SU-DHL-6 (cell line): ENCODE data around the gene ZNF862.

Experiments
- H2AFZ ChIP-seq: fragments of 200-600 bp; sonication (generic); 2 replicates; pipeline ENCODE4 v1.6.1; 2014; ENCODE audit warnings: low read depth, mild to moderate bottlenecking, moderate library complexity, mixed read lengths, antibody characterized with exemption, low read length; ENCODE audit not compliant: severe bottlenecking
- H3F3A ChIP-seq: fragments of 200-600 bp; shearing (Covaris generic); 2 replicates; pipeline ENCODE4 v1.6.0; 2016; ENCODE audit warnings: antibody characterized with exemption, mild to moderate bottlenecking; ENCODE audit not compliant: insufficient read depth
- H3K27ac ChIP-seq: fragments of 200-600 bp; sonication (generic); 2 replicates; pipeline ENCODE4 v1.5.1; 2016; ENCODE audit warnings: low read depth, mild to moderate bottlenecking, low read length, moderate library complexity, mixed read lengths
- H3K27me3 ChIP-seq: fragments of 200-600 bp; sonication (generic), shearing (Covaris generic); 2 replicates; pipeline ENCODE4 v1.6.0; 2014; ENCODE audit warnings: mild to moderate bottlenecking, low read length
- H3K36me3 ChIP-seq: fragments of 200-600 bp; sonication (generic); 2 replicates; pipeline ENCODE4 v1.6.1; 2014; ENCODE audit warnings: mild to moderate bottlenecking, low read length, mixed read lengths
- H3K4me2 ChIP-seq: fragments of 300-600, 200-600 bp; shearing (Covaris generic), sonication (generic); 2 replicates; pipeline ENCODE4 v1.6.0; 2014; ENCODE audit warnings: low read length, low read depth, mild to moderate bottlenecking; ENCODE audit not compliant: poor library complexity, severe bottlenecking
- H3K4me3 ChIP-seq: fragments of 200-600 bp; sonication (generic); 2 replicates; pipeline ENCODE4 v1.5.1; 2014; ENCODE audit warnings: antibody characterized with exemption, low read length, mild to moderate bottlenecking, mixed read lengths; ENCODE audit not compliant: insufficient read depth, poor library complexity, severe bottlenecking
- H3K79me2 ChIP-seq: fragments of 200-600 bp; sonication (generic); 2 replicates; pipeline ENCODE4 v1.6.1; 2014; ENCODE audit warnings: mild to moderate bottlenecking, low read length, moderate library complexity; ENCODE audit not compliant: insufficient read depth
- H3K9ac ChIP-seq: fragments of 200-600 bp; sonication (generic); 2 replicates; pipeline ENCODE4 v1.7.0; 2014; ENCODE audit warnings: mild to moderate bottlenecking, low read length
- H3K9me2 ChIP-seq: fragments of 200-600 bp; sonication (generic); replicated peaks from 2 replicates; pipeline ENCODE4 v1.6.1; 2014; ENCODE audit warnings: low read length; ENCODE audit not compliant: insufficient read depth
- H3K9me3 ChIP-seq: fragments of 200-600 bp; sonication (generic); 2 replicates; pipeline ENCODE4 v1.6.1; 2014; ENCODE audit warnings: low read length, mixed read lengths; ENCODE audit not compliant: insufficient read depth
- H4K20me1 ChIP-seq: fragments of 200-600 bp; sonication (generic); 2 replicates; pipeline ENCODE4 v1.6.1; 2014; ENCODE audit warnings: low read depth, mild to moderate bottlenecking, antibody characterized with exemption, low read length, moderate library complexity, mixed read lengths
- CTCF ChIP-seq: fragments of 200-600 bp; sonication (generic); IDR thresholded peaks from one replicate; pipeline ENCODE4 v1.5.1; 2017; ENCODE audit warnings: antibody characterized with exemption, mild to moderate bottlenecking, low read length, moderate library complexity; ENCODE audit not compliant: insufficient read depth, poor library complexity, severe bottlenecking
- EZH2phosphoT487 ChIP-seq: fragments of 200-600 bp; sonication (generic), shearing (Covaris generic); conservative IDR thresholded peaks from 2 replicates; pipeline ENCODE4 v1.6.1; 2018; ENCODE audit warnings: mild to moderate bottlenecking, antibody characterized with exemption, low read length, moderate library complexity, mixed read lengths

Gene ZNF862

GRCh38 chr7:149817301-149817771 is 20.8 kb upstream of the ZNF862 start:
- no peaks in the 10 kb centered on the region for H3K27me3 ChIP-seq

GRCh38 chr7:149817836-149818535 is 20.2 kb upstream of the ZNF862 start:
- no peaks in the 10 kb centered on the region for H3K9me3 ChIP-seq
- H3K9ac ChIP-seq = no peak overlapping the region
- no peak overlapping the region for H3K27ac ChIP-seq
- no peaks in the 10 kb centered on the region for H4K20me1 ChIP-seq
- no peaks in the 10 kb centered on the region for H3K27me3 ChIP-seq
- no peak overlapping the region for H3K4me2 ChIP-seq
- H3K36me3 ChIP-seq = no peaks in the 10 kb centered on the region
- no peaks in the 10 kb centered on the region for H3K9me2 ChIP-seq
- no peaks in the 10 kb centered on the region for H3F3A ChIP-seq
- no peak for TF ChIP-seq EZH2phosphoT487
- TF ChIP-seq CTCF = no peak
- H3K4me3 ChIP-seq = no peak overlapping the region
- no peak overlapping the region for H2AFZ ChIP-seq
- no peaks in the 10 kb centered on the region for H3K79me2 ChIP-seq

More at GRCh38 chr7:149817301-149817771, 20.8 kb upstream of the ZNF862 start:
- Histone ChIP-seq H3K4me2 (no peak overlapping the region), H3F3A (no peaks in the 10 kb centered on the region), H3K4me3 (no peak overlapping the region), H2AFZ (no peak overlapping the region), H4K20me1 (no peaks in the 10 kb centered on the region), H3K27ac (no peak overlapping the region), H3K36me3 (no peaks in the 10 kb centered on the region), H3K79me2 (no peaks in the 10 kb centered on the region), H3K9me2 (no peaks in the 10 kb centered on the region), H3K9ac (no peak overlapping the region), H3K9me3 (no peaks in the 10 kb centered on the region)
- TF ChIP-seq EZH2phosphoT487 = no peak
- TF ChIP-seq CTCF = no peak

- no peaks in the 10 kb centered on the region for H4K20me1 ChIP-seq
- no peaks in the 10 kb centered on the region for H3F3A ChIP-seq
- TF ChIP-seq EZH2phosphoT487 (no peak), CTCF (no peak)
- no peaks in the 10 kb centered on the region for H3K9me2 ChIP-seq
- no peak overlapping the region for H2AFZ ChIP-seq
- no peak overlapping the region for H3K4me3 ChIP-seq
- no peaks in the 10 kb centered on the region for H3K36me3 ChIP-seq
- no peak overlapping the region for H3K4me2 ChIP-seq
- no peaks in the 10 kb centered on the region for H3K9me3 ChIP-seq
- H3K27ac ChIP-seq = no peak overlapping the region
- H3K79me2 ChIP-seq = no peaks in the 10 kb centered on the region
- H3K9ac ChIP-seq = no peak overlapping the region
- no peaks in the 10 kb centered on the region for H3K27me3 ChIP-seq
Observed at GRCh38 chr7:149818536-149818840, 19.7 kb upstream of the ZNF862 start.
